GM12873 (cell line): ENCODE results near the gene PPP1R11.

Experiments used
- TF ChIP-seq, protein P1 (sequence below): IDR thresholded peaks from 2 replicates; pipeline ENCODE4 v1.5.1; 2012; ENCODE audit warnings: low read depth, mild to moderate bottlenecking, moderate library complexity, low read length, control low read depth; ENCODE audit not compliant: insufficient read depth; ENCODE audit errors: missing control alignments

The PPP1R11 gene

DNA sequence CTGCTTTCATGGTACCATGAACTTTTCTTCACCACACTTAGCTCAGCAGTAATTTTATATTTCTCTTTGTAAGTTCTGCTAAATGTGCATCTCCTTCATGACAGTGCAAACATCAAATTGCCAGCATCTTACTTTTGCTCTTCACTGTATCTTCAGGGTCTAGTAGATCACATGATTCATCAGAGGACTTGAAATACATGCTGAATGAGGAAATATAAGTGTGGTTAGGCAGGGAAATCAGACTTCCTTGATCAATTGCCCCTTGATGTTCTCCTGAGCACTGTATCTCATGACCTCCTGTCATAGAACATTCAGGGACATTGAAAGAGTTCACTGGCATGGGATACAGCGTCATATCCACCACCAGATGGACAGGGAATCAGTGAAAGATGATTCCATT, 31.2 kb upstream of the PPP1R11 start:
- TF ChIP-seq, protein P1, sequence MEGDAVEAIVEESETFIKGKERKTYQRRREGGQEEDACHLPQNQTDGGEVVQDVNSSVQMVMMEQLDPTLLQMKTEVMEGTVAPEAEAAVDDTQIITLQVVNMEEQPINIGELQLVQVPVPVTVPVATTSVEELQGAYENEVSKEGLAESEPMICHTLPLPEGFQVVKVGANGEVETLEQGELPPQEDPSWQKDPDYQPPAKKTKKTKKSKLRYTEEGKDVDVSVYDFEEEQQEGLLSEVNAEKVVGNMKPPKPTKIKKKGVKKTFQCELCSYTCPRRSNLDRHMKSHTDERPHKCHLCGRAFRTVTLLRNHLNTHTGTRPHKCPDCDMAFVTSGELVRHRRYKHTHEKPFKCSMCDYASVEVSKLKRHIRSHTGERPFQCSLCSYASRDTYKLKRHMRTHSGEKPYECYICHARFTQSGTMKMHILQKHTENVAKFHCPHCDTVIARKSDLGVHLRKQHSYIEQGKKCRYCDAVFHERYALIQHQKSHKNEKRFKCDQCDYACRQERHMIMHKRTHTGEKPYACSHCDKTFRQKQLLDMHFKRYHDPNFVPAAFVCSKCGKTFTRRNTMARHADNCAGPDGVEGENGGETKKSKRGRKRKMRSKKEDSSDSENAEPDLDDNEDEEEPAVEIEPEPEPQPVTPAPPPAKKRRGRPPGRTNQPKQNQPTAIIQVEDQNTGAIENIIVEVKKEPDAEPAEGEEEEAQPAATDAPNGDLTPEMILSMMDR: no peak

DNA sequence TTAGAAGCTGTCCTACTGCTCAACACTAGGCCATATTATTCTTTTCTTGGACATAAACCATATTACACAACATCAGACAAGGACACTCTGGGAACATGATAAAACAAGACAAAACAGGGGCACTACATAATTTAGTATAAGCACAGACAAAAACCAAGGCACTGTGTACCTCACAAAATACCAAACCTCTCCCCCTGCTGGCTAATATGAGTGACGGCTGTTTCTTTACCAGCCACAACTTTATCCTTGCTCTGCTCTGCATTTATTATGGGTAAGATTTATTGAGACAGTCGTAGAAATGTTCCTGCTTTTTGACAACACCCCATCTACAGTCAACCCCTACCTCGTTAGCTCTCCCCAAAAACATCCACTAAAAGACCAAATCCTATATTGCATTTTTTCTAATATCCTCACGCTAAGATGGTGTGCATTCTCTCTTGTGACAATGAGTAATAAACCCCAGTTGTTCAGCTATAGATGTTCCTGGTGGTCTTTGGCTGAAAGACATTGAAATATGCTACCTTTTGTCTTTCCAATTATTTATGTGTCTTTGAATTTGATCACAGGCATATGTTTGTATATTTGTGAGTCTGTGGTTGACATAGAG, 29.7 kb upstream of the PPP1R11 start:
- TF ChIP-seq, protein P1: peak; percentile 65

DNA sequence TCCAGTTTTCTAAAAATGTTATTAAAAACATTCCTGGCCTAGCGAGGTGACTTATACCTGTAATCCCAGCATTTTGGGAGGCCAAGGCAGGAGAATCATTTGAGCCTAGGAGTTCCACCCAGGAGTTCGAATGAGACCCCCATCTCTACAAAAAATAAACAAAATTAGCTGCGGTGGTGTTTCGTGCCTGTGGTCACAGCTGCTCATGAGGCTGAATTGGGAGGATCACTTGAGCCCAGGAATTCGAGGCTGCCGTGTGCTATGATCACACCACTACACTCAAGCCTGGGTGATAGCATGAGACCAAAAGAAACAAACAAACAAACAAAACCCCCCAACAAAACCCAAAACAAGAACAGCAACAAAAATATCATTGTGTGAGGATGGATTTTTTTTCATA, 25.8 kb upstream of the PPP1R11 start:
- TF ChIP-seq, protein P1: no peak

DNA sequence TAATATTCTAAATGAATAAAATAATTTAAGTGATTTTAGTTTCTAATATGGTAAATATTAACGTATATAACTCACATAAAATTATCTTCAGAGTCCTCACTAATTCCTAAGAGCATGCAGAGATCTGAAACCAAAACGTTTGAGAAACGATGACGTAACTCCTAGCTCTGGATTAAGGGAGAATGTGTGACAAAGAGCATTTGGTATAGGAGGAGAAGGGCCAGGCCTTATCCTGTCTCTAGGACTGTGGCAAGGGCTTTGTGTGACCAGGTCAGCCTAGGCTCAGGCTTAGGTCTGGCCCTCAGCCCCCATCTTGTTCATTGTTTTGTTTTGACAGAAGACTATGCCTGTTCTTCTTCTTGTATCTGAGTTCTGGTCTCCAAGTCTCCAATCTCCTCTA, 25.2 kb upstream of the PPP1R11 start:
- TF ChIP-seq, protein P1: no peak

DNA sequence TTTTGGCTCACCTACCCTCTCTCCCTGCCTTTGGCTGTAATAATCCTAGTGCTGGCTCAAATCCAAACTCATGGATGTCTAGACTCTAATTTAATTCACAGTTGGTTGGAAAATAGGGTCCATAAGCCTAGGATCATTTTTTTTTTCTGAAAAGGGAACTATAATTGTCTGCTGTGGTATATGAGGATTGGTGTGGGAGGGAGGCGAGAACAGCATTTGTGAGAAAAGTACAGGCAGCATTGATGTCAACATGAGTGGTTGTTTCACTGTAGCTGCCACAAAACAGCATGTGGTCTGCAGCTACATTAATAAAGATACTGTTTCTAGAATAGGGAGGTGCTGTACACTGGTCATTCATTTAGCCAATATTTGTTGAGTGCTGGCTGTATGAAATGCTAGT, 24.5 kb upstream of the PPP1R11 start:
- TF ChIP-seq, protein P1: no peak

DNA sequence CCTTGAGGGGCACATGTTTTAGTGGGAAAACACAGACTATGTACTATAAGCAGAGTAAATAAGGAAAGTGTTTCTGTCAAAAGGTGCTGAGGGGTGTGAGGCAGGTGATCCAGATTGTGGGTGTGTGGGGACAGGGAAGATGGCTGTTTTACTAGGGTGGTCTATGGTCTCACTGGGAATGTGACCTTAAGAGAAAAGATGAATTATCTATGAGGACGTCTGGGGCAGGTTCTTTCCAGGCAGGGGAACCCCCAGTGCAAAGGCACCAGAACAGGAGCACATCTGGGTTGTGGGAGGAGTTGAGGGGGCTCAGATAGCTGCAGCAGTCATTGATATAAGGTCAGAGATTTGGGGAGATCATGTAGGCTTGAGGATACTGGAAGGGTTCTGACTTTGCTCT, 24.1 kb upstream of the PPP1R11 start:
- TF ChIP-seq, protein P1: no peak

DNA sequence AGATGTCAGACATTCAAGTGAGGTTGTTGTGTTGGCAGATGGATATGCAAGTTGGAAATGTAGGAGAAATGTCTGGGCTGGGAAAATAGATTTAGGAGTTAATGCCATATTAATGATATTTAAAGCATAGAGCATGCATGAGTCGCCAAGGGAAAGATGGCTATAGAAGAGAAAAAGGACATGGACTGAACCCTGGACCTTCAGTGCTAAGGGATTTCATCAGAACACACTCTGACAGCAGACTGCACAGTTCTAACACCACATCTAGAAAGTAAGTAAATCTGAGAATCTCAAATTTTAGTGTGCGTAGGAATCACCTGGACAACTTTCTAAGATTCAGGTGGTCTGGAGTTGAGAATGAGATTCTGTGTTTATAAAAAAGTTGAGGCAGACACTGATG, 23.3 kb upstream of the PPP1R11 start:
- TF ChIP-seq, protein P1: no peak
